Measurements from ENCODE around the gene TNFRSF18.

The TNFRSF18 gene

DNA sequence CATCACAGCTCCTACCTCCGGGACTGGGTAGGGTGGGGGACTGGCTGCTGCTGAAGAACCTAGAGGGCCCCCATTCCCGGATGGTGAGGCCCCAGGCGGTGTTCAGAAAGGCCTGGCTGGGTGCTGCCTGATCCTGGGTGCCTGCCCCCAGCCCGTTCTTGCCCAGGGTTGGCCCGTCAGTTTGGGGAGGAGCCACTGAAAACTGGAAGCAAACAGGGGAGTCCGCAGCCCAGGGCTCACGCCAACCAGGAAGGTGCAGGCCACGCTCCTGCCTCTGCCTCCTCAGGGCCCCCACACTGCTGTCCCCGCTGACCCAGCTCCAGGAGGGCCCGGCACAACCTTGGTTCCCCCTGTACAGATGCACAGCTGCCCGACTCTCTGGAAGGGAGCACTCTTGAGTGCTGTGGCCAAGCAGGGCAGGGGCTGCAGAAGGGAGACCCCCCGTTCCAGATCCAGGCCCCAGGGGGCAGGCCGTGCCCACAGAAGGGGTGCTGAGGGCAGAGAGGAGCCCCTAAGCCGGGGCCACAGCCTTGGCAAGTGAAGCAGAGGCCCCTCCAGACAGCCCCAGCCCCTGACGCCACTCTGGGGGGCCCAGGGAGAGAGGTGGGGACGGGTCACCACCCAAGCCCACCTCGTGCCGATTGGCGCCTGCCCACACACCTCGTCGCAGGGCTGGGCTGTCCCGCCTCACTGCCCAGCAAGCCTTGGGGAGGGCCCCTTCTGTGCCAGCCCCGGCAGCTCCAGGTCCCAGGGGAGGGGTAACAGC, 34.6 kb upstream of the TNFRSF18 start:
- in situ Hi-C loops (cut with MboI; ENCODE audit: low sequenced_read_pairs), result no loop called here

DNA sequence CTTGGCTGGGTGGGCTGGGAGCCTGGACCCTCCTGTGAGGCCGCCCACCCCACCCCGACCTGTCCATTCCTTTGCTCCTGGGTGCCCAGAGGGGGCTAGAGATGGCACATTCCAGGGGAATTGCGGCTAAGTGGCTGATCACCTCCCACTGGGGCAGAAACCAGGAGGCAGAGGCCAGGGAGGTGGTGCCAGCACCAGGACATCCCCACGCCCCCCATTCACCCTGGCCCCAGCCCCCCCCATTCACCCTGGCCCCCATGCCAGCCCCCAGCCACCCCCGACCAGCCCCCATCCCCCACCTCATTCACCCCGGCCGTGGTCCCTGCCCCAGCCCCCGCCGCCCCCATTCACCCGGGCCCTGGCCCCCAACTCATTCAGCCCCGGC, 33.9 kb upstream of the TNFRSF18 start:
- in situ Hi-C loops (cut with MboI; ENCODE audit: low sequenced_read_pairs), result no loop called here

DNA sequence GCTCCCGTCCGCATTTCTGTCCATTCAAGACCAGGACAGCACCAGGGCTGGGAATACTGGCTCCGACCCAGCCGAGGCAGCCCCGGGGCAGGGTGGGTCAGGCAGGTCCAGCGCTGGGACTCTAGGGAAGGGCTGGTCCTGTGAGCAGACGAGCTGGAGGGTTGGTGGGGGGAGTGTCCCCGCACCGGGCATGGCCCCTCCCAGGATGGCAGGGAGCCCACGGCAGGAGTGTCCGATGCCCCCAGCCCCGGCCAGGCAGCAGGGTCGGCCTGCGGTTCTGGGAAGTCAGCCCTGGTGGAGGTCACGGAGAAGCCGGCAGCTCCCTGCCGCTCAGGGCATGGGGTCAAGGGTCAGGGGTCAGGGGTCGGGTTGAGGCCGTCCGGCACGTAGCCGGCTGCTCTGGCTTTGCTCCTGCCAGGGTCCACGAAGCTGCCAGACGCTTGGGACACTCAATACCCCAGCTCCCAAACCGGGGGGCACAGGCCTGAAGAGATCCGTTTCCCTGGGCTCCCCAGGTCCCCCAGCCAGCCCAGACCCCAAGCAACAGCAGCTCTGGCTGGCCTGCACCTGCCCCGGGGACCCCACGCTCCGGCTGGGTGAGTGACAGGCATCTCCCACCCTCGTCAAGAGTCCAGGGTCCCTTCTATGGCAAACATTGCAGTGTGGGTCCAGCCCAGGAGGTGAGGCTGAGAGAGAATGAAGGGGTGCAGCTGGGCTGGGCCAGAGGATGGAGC, 33.4 kb upstream of the TNFRSF18 start:
- in situ Hi-C loops (cut with MboI; ENCODE audit: low sequenced_read_pairs), result no loop called here

DNA sequence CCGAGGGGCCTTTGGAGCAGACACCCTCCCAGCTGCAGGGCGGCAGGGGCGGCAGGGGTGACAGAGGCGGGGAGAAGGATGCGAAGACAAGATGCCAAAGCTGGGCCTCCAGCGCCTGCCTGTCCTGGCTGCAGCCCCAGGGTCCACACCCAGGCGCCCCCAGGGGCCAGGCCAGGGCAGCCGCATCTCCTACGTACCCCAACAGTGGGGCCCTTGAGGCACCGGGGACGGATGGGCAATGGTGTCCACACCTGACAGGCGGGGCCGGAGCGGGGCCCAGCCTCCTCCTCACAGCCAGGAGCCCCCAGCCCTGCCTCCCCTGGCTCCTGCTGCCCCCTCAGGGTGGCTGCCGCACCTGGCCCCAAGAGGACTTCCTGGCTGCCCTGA, 32.8 kb upstream of the TNFRSF18 start:
- in situ Hi-C loops (cut with MboI; ENCODE audit: low sequenced_read_pairs), result no loop called here

DNA sequence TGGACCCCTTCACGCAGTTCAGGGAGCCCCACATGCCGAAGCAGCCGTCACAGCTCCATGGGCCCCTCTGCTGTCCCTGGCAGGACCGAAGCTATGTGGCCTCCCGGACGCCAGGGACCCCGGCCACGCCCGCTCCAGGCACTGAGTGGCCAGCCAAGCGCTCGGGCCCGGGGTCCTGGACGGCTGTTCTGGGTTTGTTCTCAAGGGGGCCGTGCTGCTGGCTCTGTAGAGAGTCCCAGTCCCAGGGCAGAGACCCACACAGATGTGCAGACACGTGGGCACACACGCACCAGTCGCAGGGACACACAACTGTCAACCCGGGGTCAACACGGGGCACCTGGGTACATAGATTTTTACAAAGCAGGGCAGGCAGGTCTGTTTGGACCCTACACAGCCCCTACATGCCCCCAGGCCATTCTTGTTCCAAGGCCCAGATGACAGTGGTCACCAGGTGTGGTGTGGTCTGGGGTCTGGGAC, 32.3 kb upstream of the TNFRSF18 start:
- in situ Hi-C loops (cut with MboI; ENCODE audit: low sequenced_read_pairs), result no loop called here

DNA sequence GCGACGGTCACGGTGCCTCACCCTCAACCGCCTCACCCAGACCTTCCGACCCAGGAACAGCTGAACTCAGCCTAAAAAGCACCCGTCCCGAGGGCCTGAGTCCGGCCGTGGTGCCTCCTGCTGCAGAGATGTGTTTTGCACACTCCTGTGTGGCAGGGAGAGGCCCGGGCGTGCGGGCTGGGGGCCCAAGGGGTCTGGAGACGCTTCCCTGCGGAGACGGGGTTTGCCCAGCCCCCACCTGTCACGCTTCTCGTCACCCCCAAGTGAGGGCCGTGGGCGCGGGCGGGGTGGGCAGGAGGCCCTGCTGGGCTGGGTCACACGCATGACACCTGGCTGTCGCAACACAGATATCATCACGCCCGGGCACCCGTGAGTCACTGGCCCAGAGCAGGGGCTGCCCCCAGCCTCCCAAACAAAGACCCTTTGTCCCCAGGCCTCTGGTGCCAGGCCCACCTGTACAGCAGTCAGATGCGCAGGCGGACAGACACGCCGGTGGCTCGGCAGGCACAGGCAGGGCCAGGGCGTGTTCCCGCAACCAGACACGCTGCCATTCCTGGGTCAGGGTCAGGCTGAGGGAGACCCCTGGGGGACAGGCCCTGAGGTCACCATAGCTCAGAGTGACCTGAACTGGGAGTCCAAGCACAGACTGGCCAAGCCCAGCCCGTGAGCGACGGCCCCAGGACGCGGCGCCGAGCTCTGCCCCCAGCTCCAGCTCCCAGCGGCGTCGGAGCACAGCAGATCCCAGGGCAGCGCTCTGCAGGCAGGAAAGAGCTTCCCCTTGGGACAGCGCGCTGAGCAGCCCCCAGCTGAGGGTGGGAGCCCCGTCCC, 31.7 kb upstream of the TNFRSF18 start:
- in situ Hi-C loops (cut with MboI; ENCODE audit: low sequenced_read_pairs), result no loop called here

DNA sequence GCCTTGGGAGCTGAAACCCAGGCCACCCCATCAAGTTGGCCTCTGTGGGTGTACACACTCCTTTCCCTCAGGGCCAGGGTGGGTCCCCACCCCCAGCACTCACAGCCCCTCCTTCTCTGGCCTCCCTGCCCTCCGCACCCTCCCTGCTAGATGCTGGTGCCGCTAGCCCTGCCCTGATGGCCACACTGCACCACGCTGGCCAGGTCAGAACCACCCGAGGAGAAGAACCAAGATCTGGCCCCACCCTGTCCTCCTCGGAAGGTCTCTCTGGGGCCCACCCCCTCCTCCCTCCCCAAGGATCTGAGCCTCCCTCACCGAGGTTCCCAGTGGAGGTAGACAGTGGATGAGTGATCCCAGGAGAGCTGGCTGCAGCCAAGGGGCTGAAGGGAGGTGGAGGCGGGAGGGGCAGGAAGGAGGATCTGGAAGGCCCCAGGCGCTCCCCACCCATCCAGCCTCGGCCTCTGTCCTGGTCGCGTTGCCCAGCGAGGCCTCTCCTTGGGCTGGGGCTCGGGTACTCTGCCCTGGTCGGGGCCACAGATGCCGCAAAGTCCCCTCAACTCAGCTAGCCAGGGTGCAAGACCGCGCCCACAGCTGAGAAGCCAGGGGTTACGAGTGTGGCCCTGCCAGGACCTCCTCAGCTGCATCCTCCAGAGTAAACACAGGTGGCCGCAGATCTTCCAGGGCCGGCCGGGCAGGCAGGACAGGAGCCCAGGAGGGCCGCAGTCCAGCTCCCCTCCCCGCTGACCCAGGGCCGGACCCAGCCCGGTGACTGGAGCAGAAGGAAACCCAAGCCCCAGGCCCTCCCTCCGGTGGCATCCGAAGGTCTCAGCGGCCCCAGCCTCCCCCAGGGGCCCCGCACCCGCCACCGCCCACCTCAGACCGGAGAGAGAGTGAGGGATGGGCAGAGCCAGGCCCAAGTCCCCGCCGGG, 30.8 kb upstream of the TNFRSF18 start:
- in situ Hi-C loops (cut with MboI; ENCODE audit: low sequenced_read_pairs), result no loop called here

DNA sequence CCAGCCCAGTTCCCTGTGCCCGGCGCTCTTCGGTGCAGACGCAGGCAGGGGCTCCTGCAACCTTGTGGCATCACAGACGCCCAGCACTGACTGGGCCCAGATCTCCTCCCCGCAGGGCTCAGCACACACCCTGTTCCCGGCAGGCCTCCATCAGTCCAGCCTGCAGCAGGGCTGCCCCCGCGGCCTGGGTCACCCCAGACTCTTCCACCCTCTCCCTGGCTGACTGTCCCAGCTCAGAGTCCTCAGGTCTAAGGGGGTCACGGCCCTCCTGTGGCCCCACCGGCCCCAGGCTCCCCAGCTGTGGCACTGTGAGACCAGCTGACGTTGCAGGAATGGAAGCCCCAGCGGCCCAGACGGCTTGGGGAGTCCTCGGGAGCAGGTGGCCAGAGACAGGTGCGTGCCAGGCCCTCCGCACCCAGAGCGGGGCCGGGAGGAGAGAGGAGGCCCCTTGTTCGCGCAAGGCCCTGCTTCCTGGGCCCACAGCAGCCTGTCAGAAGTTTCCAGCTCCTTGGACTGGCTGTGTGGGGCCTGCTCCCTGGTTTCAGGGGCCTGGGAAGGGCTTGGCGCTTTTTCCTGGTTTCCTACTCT, 29.9 kb upstream of the TNFRSF18 start:
- in situ Hi-C loops (cut with MboI; ENCODE audit: low sequenced_read_pairs), result no loop called here

DNA sequence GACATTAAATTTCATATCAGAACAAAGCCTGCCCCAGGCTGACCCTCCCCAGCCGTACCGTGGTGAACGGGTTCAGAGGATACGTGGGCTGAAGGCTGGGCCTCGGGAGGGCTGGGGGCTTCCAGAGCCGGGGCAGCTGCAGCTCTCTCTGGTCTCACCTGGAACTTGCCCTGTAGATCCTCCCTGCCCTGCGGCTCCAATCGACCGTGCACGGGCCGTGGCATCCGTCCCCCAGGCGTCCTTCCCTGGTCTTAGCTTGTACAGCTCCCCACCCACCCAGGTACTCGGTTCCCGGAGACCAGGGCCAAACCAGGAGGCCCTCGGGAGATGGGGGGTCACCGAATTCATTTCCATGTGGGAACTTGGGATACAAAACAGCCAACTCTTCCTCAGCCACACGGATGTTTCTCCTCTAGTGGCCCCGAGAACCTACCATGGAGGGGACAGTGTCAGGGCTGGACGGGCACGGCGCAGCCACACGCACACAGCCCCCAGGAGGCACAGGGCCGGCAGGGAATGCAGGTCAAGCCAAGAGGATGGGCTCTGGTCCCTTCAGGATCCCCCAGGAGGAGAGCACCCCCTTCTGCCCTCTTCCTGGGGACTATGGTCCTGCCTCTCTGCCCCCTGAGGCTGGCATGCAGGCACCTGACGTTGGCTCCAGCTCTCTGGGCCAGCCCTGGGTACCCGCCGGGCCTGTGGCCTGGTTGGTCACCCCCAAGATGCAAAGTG, 28.8 kb upstream of the TNFRSF18 start:
- in situ Hi-C loops (cut with MboI; ENCODE audit: low sequenced_read_pairs), result no loop called here

DNA sequence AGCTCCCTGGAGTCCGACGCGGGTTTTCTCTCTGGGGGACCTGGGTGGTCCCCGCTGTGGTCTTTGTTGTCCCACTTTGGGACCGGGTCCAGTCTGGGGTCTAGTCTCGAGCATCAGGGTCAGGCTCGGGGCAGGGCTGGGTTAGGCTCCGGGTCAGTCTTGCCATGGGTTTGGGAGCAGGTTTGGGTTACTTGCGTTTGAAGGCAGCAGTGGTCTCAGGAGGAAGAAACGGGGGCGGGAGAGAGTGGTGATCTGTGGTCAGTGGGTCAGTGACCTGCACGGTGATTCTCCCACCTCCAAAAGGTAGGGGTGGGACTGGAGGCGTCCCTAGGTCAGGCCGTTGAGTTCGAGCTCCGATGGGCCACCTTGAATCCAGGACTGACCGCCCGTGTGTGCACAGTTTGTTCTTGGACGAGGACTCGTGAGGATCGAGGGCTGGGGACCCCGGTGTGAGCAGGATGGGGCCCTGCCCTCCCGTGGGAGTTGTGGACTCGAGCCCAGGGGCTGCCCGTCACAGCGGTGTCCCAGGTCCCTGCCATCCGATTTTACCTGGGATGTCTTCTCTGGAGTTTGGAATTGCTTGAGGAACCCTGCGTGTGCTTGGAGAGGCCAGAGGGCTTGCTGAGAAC, 27.9 kb upstream of the TNFRSF18 start:
- in situ Hi-C loops (cut with MboI; ENCODE audit: low sequenced_read_pairs), result no loop called here

DNA sequence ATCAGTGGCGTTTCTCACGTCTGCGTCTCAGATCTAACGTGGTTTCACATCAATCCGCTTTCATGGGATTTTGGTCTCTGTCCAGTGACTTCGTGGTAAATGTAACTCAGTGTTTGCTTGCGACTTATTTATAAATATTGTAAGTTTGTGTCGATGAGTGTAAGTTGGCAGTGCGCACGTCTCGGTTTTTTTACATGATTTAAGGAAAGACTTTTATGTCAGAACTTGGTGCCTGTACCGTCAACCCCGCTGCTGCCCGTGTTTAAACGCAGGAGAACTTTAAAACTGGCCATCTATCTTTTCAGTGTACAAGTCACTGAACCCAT, 27.1 kb upstream of the TNFRSF18 start:
- in situ Hi-C loops (cut with MboI; ENCODE audit: low sequenced_read_pairs), result no loop called here

DNA sequence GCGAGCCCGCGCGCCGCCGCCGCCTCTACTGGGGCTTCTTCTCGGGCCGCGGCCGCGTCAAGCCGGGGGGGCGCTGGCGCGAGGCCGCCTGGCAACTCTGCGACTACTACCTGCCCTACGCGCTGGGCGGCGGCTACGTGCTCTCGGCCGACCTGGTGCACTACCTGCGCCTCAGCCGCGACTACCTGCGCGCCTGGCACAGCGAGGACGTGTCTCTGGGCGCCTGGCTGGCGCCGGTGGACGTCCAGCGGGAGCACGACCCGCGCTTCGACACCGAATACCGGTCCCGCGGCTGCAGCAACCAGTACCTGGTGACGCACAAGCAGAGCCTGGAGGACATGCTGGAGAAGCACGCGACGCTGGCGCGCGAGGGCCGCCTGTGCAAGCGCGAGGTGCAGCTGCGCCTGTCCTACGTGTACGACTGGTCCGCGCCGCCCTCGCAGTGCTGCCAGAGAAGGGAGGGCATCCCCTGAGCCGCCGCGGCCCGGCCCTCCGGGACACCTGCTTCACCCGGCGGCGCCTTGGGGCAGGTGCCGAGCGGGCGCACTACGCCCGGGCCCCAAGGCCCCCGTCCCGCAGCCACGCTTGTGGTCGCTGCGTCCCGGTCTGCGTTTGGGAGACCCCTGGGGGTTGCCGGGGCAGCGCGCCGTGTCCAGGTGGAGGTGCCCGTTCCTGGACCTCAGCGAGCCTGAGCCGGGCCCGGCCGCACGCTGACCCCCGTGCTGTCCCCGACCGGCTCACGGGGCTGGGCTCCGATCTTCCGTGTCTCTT, 26.6 kb upstream of the TNFRSF18 start:
- in situ Hi-C loops (cut with MboI; ENCODE audit: low sequenced_read_pairs), result no loop called here

DNA sequence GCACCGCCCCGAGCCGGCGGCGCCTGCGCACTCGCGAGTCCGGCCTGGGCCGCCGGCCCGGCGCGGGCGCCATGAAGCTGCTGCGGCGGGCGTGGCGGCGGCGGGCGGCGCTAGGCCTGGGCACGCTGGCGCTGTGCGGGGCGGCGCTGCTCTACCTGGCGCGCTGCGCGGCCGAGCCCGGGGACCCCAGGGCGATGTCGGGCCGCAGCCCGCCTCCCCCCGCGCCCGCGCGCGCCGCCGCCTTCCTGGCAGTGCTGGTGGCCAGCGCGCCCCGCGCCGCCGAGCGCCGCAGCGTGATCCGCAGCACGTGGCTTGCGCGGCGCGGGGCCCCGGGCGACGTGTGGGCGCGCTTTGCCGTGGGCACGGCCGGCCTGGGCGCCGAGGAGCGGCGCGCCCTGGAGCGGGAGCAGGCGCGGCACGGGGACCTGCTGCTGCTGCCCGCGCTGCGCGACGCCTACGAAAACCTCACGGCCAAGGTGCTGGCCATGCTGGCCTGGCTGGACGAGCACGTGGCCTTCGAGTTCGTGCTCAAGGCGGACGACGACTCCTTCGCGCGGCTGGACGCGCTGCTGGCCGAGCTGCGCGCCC, 25.9 kb upstream of the TNFRSF18 start, which contains the start of gene B3GALT6:
TSS of gene B3GALT6 (plus strand) at position 30 of the 588 bp plus-strand sequence. CDS start at position 72, 42 bp downstream.
- in situ Hi-C loops (cut with MboI; ENCODE audit: low sequenced_read_pairs), result no loop called here

DNA sequence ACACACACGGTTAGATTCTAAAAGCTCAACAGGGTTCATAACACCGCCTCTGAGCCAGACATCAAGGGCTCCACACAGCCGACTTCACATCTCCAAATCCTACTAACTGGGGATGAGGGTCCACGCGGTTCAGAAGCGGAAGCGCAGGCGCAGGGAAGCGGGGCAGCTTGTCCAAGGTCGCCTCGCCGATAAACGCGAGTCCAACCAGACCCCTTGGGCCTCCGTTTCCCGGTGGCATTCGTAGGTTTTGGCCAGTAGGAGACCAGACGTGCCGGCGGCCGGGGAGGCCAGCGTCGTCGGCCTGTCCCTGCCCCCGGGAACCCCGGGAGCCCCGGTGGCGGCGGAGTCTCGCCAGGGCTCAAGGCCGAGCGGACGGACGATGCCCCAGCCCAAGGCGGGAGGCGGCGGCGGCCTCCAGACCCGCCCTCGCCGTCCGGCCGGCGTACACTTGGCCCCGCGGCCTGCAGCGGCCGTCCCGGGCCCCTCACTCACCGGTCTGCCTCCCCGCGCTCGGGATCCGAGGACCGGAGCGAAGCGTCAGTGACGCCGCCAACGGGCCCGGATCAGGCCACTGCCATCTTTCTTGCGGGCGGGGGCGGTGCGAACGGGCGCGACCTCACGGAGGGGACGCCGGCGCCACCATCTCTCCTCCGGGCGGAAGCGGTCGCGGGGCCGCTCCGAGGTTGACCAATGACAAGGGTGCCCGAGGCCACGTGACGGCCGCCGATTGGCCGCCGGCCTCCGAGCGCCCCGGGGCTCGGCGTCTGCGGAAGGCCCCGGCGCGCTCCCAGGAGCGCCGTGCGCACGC, 25.2 kb upstream of the TNFRSF18 start, which contains the start of gene SDF4:
TSS of gene SDF4 (minus strand) at position 602 of the 808 bp plus-strand sequence. CDS start 3,229 bp downstream, outside the sequence.
- in situ Hi-C loops (cut with MboI; ENCODE audit: low sequenced_read_pairs), result no loop called here

DNA sequence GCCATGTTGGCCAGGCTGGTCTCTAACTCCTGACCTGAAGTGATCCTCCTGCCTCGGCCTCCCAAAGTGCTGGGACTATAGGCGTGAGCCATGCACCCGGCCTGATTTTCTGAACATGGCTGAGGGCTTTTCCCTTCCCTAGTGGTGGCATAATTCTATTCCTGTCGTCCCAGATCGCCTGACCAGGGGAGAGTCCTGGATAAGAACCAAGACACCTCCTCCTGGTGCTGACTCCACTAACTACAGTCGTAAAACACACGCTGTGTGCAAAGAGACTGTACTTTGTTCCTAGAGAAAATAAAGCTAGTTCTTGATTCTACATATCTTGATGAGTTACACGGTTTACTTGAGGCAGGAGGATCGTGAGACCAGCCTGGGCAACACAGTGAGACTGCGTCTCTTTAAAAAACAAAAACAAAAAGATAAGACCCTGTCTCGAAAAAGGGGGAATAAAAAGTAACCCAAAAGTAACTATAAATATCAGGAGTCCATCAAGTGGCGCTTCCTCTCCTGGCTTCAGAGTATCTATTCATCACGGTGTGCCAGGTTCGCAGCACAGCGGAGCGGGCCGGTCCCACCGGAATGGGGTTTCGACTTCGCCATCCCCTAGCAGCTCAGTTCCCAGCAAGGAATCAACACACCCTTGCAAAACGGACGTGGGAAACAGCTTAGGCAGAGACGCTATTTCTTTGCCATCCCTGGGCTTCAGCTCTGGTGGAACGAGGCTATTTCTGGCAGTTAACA, 24.4 kb upstream of the TNFRSF18 start:
- in situ Hi-C loops (cut with MboI; ENCODE audit: low sequenced_read_pairs), result no loop called here

DNA sequence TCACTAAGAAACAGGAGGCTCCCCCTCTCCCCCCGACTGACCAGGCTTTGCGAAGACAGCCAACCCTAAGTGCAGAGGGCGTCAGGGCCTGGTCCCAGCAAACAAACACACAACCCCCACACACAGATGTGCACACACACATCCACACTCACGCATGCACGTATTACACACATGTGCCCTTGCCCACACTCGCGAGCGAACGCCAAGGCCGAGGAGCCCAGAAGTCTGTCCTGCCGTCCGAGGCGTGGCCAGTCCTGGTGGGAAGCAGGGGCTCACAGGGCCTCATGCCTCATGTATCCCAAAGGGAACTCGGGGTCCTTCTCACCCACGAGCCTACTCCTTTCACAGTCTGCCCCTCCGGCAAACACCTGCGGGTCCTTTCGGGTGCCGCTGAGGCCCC, 23.4 kb upstream of the TNFRSF18 start:
- in situ Hi-C loops (cut with MboI; ENCODE audit: low sequenced_read_pairs), result no loop called here

All from HL-60/S4 treated with phorbol 12-myristate 13-acetate at 8.2 ng/mL for 4 days and 3 days (cell line).